Measurements from ENCODE around the gene RBM4B. TPM values are rescaled to one million over a fixed set of nuclear protein-coding genes. Genes with fewer than 3 reads are reported as not detected.
A peak's percentile ranks its signal among the peaks of the same experiment; 100 is the strongest.

Gene RBM4B
- total RNA-seq, 3 donors from 2014 or later, result 16.7 to 22.7 (median 16.7) TPM

GRCh38 chr11:66693356-66694055 is 15.8 kb upstream of the RBM4B start:
- intact Hi-C loops (cut with DNase I, micrococcal nuclease), result loop anchor here in 1 of 2 donors (2.0 kb wide), 1 partner anchor 141 kb away; no protein-coding TSS in a partner anchor
- no peak overlapping the region for H3K4me3 ChIP-seq
- no peak for TF ChIP-seq CTCF (IDR thresholded peaks at IDR 0.05)
- no peaks in the 10 kb centered on the region for H3K4me1 ChIP-seq (ENCODE audit: low read depth)
- DNase-seq (peak in 1 of 3 donors; percentile 9), ATAC-seq (no peak)
- no peaks in the 10 kb centered on the region for H3K9me3 ChIP-seq
- H3K36me3 ChIP-seq (ENCODE audit: low read depth), result no peaks in the 10 kb centered on the region

GRCh38 chr11:66692871-66693331 is 15.2 kb upstream of the RBM4B start:
- DNase-seq (peak in 1 of 3 donors; percentile 25), ATAC-seq (no peak)
- no peaks in the 10 kb centered on the region for H3K9me3 ChIP-seq
- TF ChIP-seq CTCF (IDR thresholded peaks at IDR 0.05), result no peak
- no peaks in the 10 kb centered on the region for H3K4me1 ChIP-seq (ENCODE audit: low read depth)
- H3K36me3 ChIP-seq (ENCODE audit: low read depth), result no peaks in the 10 kb centered on the region
- H3K4me3 ChIP-seq, result no peak overlapping the region
- intact Hi-C loops (cut with DNase I, micrococcal nuclease), result no loop called here

- no peak for TF ChIP-seq CTCF (IDR thresholded peaks at IDR 0.05)
- H3K4me1 ChIP-seq (ENCODE audit: low read depth), result no peaks in the 10 kb centered on the region
- no peak overlapping the region for H3K4me3 ChIP-seq
- ATAC-seq, result no peak
- no peak for DNase-seq
- intact Hi-C loops (cut with DNase I, micrococcal nuclease), result no loop called here
- H3K36me3 ChIP-seq (ENCODE audit: low read depth), result no peaks in the 10 kb centered on the region
- no peaks in the 10 kb centered on the region for H3K9me3 ChIP-seq
These were observed 14.8 kb upstream of the RBM4B start for GRCh38 chr11:66692446-66692845.

GRCh38 chr11:66691311-66691980 is 13.8 kb upstream of the RBM4B start:
- H3K4me1 ChIP-seq (ENCODE audit: low read depth), result no peaks in the 10 kb centered on the region
- H3K36me3 ChIP-seq (ENCODE audit: low read depth), result no peaks in the 10 kb centered on the region
- DNase-seq (no peak), ATAC-seq (no peak)
- TF ChIP-seq CTCF (IDR thresholded peaks at IDR 0.05), result no peak
- no peaks in the 10 kb centered on the region for H3K9me3 ChIP-seq
- intact Hi-C loops (cut with DNase I, micrococcal nuclease), result no loop called here
- H3K4me3 ChIP-seq, result no peak overlapping the region

- no peaks in the 10 kb centered on the region for H3K9me3 ChIP-seq
- no peak for TF ChIP-seq CTCF (IDR thresholded peaks at IDR 0.05)
- no peak for DNase-seq
- no peaks in the 10 kb centered on the region for H3K4me1 ChIP-seq (ENCODE audit: low read depth)
- ATAC-seq, result no peak
- H3K4me3 ChIP-seq, result no peak overlapping the region
- intact Hi-C loops (cut with DNase I, micrococcal nuclease), result loop anchor here in 1 of 2 donors (10.0 kb wide), 1 partner anchor 275 kb away; no protein-coding TSS in a partner anchor
- no peaks in the 10 kb centered on the region for H3K36me3 ChIP-seq (ENCODE audit: low read depth)
These were observed 12.2 kb upstream of the RBM4B start for GRCh38 chr11:66689661-66690590.
